ENCODE measurements around the gene WASHC2A.
A peak's percentile ranks its signal among the peaks of the same experiment; 100 is the strongest.
"Not testable (repeated sequence)": the region's sequence is repeated elsewhere in the genome, so short reads cannot be mapped to it uniquely, and the experiment has no call there.

WASHC2A gene

GRCh38 chr10:50067546-50068351 lies at the start of gene WASHC2A:
Gene WASHC2A, plus strand, starts transcription at chr10:50067954. Its CDS starts 52 bp downstream, at chr10:50068006.
- DNase-seq: peak; percentile 51

GRCh38 chr10:50019279-50019678 lies 48.5 kb upstream of the WASHC2A start:
- not testable (repeated sequence) for DNase-seq

- not testable (repeated sequence) for DNase-seq
Observed at GRCh38 chr10:50020451-50021024, 47.2 kb upstream of the WASHC2A start.

GRCh38 chr10:50021646-50022045 lies 46.1 kb upstream of the WASHC2A start:
- DNase-seq: no peak

GRCh38 chr10:50024716-50025383 lies 42.9 kb upstream of the WASHC2A start:
- not testable (repeated sequence) for DNase-seq

GRCh38 chr10:50025627-50026026 lies 42.1 kb upstream of the WASHC2A start:
- DNase-seq: no peak

GRCh38 chr10:50027195-50027594 lies 40.6 kb upstream of the WASHC2A start:
- no peak for DNase-seq

GRCh38 chr10:50033481-50033880 lies 34.3 kb upstream of the WASHC2A start:
- no peak for DNase-seq

- not testable (repeated sequence) for DNase-seq
Observed at GRCh38 chr10:50035337-50035736, 32.4 kb upstream of the WASHC2A start.

GRCh38 chr10:50044941-50045664 lies 22.7 kb upstream of the WASHC2A start:
- no peak for DNase-seq

GRCh38 chr10:50046457-50046856 lies 21.3 kb upstream of the WASHC2A start:
- not testable (repeated sequence) for DNase-seq

GRCh38 chr10:50047594-50047993 lies 20.2 kb upstream of the WASHC2A start:
- not testable (repeated sequence) for DNase-seq

- DNase-seq: not testable (repeated sequence)
Observed at GRCh38 chr10:50051995-50052660, 15.6 kb upstream of the WASHC2A start.

- not testable (repeated sequence) for DNase-seq
Observed at GRCh38 chr10:50052778-50053376, 14.9 kb upstream of the WASHC2A start.

GRCh38 chr10:50055494-50056292 lies 12.1 kb upstream of the WASHC2A start:
- not testable (repeated sequence) for DNase-seq

- DNase-seq: not testable (repeated sequence)
Observed at GRCh38 chr10:50056654-50057053, 11.1 kb upstream of the WASHC2A start.

- not testable (repeated sequence) for DNase-seq
Observed at GRCh38 chr10:50058727-50059126, 9.0 kb upstream of the WASHC2A start.

- not testable (repeated sequence) for DNase-seq
Observed at GRCh38 chr10:50059946-50060345, 7.8 kb upstream of the WASHC2A start.

- DNase-seq: not testable (repeated sequence)
Observed at GRCh38 chr10:50061548-50061947, 6.2 kb upstream of the WASHC2A start.

GRCh38 chr10:50063100-50063499 lies 4.7 kb upstream of the WASHC2A start:
- DNase-seq: no peak

- DNase-seq: not testable (repeated sequence)
Observed at GRCh38 chr10:50068352-50068659, 552 bp downstream of the WASHC2A start.

Measured in NCI-H446 treated with DMSO at 0.1 percent for 48 hours (cell line).